Neural progenitor cell (in vitro differentiated cells): ENCODE measurements around the gene MYO1D.

Experiments
- EZH2phosphoT487 ChIP-seq: fragments of 200-600 bp; sonication (generic); IDR thresholded peaks from 2 replicates; pipeline ENCODE4 v1.6.1; 2017; ENCODE audit warnings: antibody characterized with exemption
- TF ChIP-seq, protein P1 (sequence below): fragments of 200-600 bp; sonication (generic); IDR thresholded peaks from 2 replicates; pipeline ENCODE4 v1.5.1; 2017; ENCODE audit warnings: antibody characterized with exemption, mild to moderate bottlenecking

DNA sequence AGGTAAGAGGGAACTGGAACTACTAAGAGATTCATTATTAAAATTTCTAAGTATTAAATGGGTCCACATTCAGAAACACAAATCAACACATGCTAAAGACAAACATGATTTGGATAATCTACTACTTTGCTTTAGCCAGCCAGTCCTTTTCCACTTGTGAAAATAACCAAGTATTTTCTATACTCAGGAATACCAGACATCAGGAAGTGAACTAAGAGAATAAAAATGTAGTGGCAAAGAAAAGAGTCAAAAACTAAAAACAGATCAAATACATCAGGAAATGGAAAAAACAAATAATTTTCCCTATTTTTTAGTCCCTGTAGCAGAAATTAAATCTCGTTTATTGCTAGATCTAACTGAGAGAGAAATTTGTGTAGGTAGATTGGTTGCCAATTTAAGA is 78.0 kb downstream of the MYO1D start:
- TF ChIP-seq, protein P1, sequence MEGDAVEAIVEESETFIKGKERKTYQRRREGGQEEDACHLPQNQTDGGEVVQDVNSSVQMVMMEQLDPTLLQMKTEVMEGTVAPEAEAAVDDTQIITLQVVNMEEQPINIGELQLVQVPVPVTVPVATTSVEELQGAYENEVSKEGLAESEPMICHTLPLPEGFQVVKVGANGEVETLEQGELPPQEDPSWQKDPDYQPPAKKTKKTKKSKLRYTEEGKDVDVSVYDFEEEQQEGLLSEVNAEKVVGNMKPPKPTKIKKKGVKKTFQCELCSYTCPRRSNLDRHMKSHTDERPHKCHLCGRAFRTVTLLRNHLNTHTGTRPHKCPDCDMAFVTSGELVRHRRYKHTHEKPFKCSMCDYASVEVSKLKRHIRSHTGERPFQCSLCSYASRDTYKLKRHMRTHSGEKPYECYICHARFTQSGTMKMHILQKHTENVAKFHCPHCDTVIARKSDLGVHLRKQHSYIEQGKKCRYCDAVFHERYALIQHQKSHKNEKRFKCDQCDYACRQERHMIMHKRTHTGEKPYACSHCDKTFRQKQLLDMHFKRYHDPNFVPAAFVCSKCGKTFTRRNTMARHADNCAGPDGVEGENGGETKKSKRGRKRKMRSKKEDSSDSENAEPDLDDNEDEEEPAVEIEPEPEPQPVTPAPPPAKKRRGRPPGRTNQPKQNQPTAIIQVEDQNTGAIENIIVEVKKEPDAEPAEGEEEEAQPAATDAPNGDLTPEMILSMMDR: no peak
- no peak for TF ChIP-seq EZH2phosphoT487
